ENCODE results near the gene DPAGT1.

DPAGT1 gene

GRCh38 chr11:119111361-119111925 is 9.8 kb upstream of the DPAGT1 start:
- Histone ChIP-seq H3K36me3 (peaks cover 49 to 69% (median 66%) of the 10 kb centered on the region in 11 experiments), H3K4me1 (peaks cover 29 to 60% (median 46%) of the 10 kb centered on the region in 10 experiments)

GRCh38 chr11:119110439-119110838 is 8.8 kb upstream of the DPAGT1 start:
- Histone ChIP-seq H4K20me1 (peaks cover 0 to 34% (median 3%) of the 10 kb centered on the region in 11 experiments; a peak in 7 of 22 replicates), H3K9me3 (replicated peaks in 1 of 11) (no peaks in the 10 kb centered on the region), H3K4me2 (peak overlapping the region in 4 of 11 experiments; percentile 91 to 100 (median 96); a peak in 6 of 22 replicates), H3K27ac (no peak overlapping the region), H3K4me1 (peaks cover 37 to 61% (median 50%) of the 10 kb centered on the region in 10 experiments), H3K27me3 (no peaks in the 10 kb centered on the region), H3K36me3 (peaks cover 46 to 61% (median 57%) of the 10 kb centered on the region in 11 experiments), H3K9ac (no peak overlapping the region), H3K4me3 (no peak overlapping the region)
- TF ChIP-seq Cebpa-rat (IDR thresholded peaks at IDR 0.05): no peak

More at GRCh38 chr11:119111361-119111925, 9.8 kb upstream of the DPAGT1 start:
- TF ChIP-seq Cebpa-rat (IDR thresholded peaks at IDR 0.05): no peak
- H3K27ac ChIP-seq: no peak overlapping the region
- peaks cover 0 to 34% (median 3%) of the 10 kb centered on the region in 11 experiments; a peak in 7 of 22 replicates for H4K20me1 ChIP-seq
- no peaks in the 10 kb centered on the region for H3K27me3 ChIP-seq
- H3K9me3 ChIP-seq (replicated peaks in 1 of 11): no peaks in the 10 kb centered on the region
- no peak overlapping the region for H3K4me3 ChIP-seq
- no peak overlapping the region for H3K9ac ChIP-seq
- H3K4me2 ChIP-seq: peak overlapping the region in 2 of 11 experiments; percentile 91 to 97; a peak in 2 of 22 replicates

GRCh38 chr11:119109843-119110242 is 8.2 kb upstream of the DPAGT1 start:
- Histone ChIP-seq H3K4me2 (peak overlapping the region; percentile 82 to 100 (median 97); a peak in 14 of 22 replicates), H3K4me3 (no peak overlapping the region), H3K27ac (no peak overlapping the region), H3K27me3 (no peaks in the 10 kb centered on the region), H3K9ac (no peak overlapping the region; a peak in 1 of 22 replicates), H3K4me1 (peaks cover 41 to 61% (median 52%) of the 10 kb centered on the region in 10 experiments), H3K36me3 (peaks cover 42 to 55% (median 51%) of the 10 kb centered on the region in 11 experiments), H3K9me3 (replicated peaks in 1 of 11) (no peaks in the 10 kb centered on the region), H4K20me1 (peaks cover 0 to 34% (median 3%) of the 10 kb centered on the region in 11 experiments; a peak in 7 of 22 replicates)
- TF ChIP-seq Cebpa-rat (IDR thresholded peaks at IDR 0.05): no peak

DNA sequence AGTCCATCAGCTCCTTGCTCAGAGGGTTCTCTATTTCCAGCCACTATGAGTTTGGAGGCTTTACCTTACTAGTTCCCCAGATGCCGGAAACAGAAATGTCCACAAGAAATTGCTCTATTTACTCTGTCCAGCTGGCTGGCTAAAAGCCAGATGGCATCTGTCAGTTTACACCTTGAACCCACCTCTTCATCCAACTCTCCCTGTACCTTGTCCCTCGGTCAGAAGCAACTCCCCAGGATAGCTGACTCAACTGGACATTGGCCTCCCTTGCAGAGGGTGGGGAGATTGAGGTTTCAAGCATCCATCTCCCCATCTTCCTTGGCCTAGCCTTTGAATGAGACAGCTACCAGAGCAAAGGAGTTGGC is 7.2 kb upstream of the DPAGT1 start:
- Histone ChIP-seq H4K20me1 (peaks cover 0 to 34% (median 3%) of the 10 kb centered on the region in 11 experiments; a peak in 7 of 22 replicates), H3K9ac (peak overlapping the region in 7 of 11 experiments; percentile 83 to 89 (median 86); a peak in 6 of 22 replicates), H3K4me2 (peak overlapping the region; percentile 82 to 100 (median 97)), H3K27ac (peak overlapping the region in 1 of 11 experiments; percentile 1; a peak in 1 of 22 replicates), H3K4me1 (peaks cover 51 to 67% (median 60%) of the 10 kb centered on the region in 10 experiments), H3K27me3 (no peaks in the 10 kb centered on the region), H3K9me3 (replicated peaks in 1 of 11) (no peaks in the 10 kb centered on the region), H3K36me3 (peaks cover 32 to 45% (median 41%) of the 10 kb centered on the region in 11 experiments), H3K4me3 (peak overlapping the region; percentile 88 to 97 (median 92))
- no peak for TF ChIP-seq Cebpa-rat (IDR thresholded peaks at IDR 0.05)

GRCh38 chr11:119108146-119108856 is 6.6 kb upstream of the DPAGT1 start:
- Histone ChIP-seq H3K9ac (peak overlapping the region; percentile 81 to 89 (median 86)), H3K9me3 (replicated peaks in 1 of 11) (no peaks in the 10 kb centered on the region), H3K27me3 (no peaks in the 10 kb centered on the region), H3K4me3 (peak overlapping the region; percentile 88 to 97 (median 92)), H3K36me3 (peaks cover 27 to 39% (median 35%) of the 10 kb centered on the region in 11 experiments), H3K4me1 (peaks cover 56 to 72% (median 65%) of the 10 kb centered on the region in 10 experiments), H4K20me1 (peaks cover 0 to 34% (median 3%) of the 10 kb centered on the region in 11 experiments; a peak in 7 of 22 replicates), H3K27ac (peak overlapping the region; percentile 61 to 88 (median 75); a peak in 20 of 22 replicates), H3K4me2 (peak overlapping the region; percentile 82 to 100 (median 97))
- TF ChIP-seq Cebpa-rat (IDR thresholded peaks at IDR 0.05): no peak

GRCh38 chr11:119107538-119108145 is 6.0 kb upstream of the DPAGT1 start:
- Histone ChIP-seq H3K27ac (peak overlapping the region; percentile 61 to 88 (median 75)), H3K4me1 (peaks cover 63 to 79% (median 72%) of the 10 kb centered on the region in 10 experiments), H4K20me1 (peaks cover 0 to 34% (median 3%) of the 10 kb centered on the region in 11 experiments; a peak in 7 of 22 replicates), H3K9me3 (replicated peaks in 1 of 11) (no peaks in the 10 kb centered on the region), H3K36me3 (peaks cover 20 to 33% (median 29%) of the 10 kb centered on the region in 11 experiments), H3K9ac (peak overlapping the region; percentile 81 to 89 (median 86)), H3K4me3 (peak overlapping the region; percentile 88 to 97 (median 92)), H3K4me2 (peak overlapping the region; percentile 82 to 100 (median 97)), H3K27me3 (no peaks in the 10 kb centered on the region)
- no peak for TF ChIP-seq Cebpa-rat (IDR thresholded peaks at IDR 0.05)

- Histone ChIP-seq H3K27me3 (no peaks in the 10 kb centered on the region), H3K4me3 (peak within 1 kb of the TSS; percentile 88 to 97 (median 92)), H3K27ac (peak within 1 kb of the TSS; percentile 61 to 88 (median 77)), H3K4me2 (peak within 1 kb of the TSS; percentile 82 to 100 (median 97)), H3K36me3 (peaks cover 12 to 25% (median 21%) of the 10 kb centered on the region in 11 experiments), H3K9ac (peak within 1 kb of the TSS; percentile 81 to 89 (median 86)), H4K20me1 (peaks cover 0 to 34% (median 3%) of the 10 kb centered on the region in 11 experiments; a peak in 7 of 22 replicates), H3K4me1 (peaks cover 65 to 82% (median 74%) of the 10 kb centered on the region in 10 experiments), H3K9me3 (replicated peaks in 1 of 11) (no peaks in the 10 kb centered on the region)
- no peak for TF ChIP-seq Cebpa-rat (IDR thresholded peaks at IDR 0.05)
These were observed 5.2 kb upstream of the DPAGT1 start, which contains the start of gene C2CD2L for GRCh38 chr11:119106564-119107537. TSS of gene C2CD2L (plus strand) at chr11:119107344. CDS start at chr11:119107742, 398 bp downstream.
